Measurements from ENCODE around the gene GALNT15.

Gene GALNT15

DNA sequence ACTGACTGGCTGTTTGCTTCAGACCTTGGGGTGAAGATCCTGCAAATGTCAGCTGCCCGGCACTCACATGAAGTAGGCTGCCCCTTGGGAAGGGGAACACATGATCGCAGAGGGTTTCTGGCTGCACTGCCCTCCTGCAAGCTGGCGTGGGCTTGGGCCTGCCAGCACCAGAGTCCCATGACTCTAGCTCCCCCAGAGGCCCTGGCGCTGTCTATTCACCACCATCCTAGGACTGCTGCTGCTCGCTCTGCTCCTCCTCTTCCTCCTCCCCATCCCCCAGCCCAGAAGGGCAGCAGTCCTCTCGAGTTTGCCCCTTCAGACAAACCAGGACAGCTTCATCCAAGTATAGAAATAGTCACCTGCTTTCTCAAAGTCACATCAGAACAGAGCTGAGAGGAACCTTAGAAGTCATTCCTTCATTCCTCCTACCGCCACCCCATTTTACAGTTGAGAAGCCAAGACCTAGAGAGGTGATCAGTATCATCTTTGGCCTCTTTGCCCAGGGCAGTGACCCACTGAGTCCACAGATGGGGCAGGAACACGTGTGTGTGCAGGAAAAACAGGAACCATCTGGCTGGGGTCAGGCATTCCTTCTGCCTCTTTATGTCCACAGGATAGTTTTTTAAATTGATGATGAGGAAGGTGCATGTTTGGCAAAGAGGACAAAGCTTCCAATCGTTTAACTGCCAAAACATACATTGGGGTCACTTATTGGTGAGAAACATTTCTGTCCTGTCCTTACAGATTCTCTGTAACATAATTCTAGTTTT is 77.0 kb downstream of the GALNT15 start:
- no peak for DNase-seq (ENCODE audit: low read depth in 2 of 2)

DNA sequence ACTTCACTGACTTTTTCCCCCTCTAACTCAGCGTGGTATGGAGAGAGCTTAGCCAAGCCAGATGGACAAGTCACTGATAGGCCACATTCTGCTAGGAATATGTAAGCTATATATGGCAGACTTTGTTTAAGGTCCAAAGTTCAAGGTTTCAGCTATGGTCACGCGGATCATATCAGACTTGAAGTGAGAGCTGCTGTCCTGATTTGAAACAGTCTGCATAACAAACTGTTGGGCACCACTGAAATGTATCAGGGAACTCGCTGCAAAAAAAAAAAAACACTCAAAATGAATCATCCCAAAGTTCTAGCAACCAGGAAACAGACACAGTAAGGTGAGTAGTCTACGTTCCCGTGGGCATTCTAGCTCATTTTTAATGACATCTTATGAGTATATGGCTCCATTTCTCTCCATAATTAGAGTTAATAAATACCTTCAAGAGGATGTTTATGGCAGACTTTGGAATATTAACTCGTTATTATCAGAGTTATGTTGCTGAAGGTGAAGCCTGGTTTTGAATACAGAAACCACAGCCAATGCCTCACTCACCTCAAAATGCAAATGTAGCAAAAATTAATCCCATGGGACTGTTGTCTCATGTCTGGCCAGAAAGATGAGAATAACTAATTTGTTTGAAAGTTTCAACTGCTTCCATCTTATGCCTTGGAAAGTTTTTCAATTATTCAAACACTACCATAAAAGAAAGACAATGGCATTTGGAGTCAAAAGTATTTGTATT is 77.9 kb downstream of the GALNT15 start:
- DNase-seq (ENCODE audit: low read depth in 2 of 2) = no peak

DNA sequence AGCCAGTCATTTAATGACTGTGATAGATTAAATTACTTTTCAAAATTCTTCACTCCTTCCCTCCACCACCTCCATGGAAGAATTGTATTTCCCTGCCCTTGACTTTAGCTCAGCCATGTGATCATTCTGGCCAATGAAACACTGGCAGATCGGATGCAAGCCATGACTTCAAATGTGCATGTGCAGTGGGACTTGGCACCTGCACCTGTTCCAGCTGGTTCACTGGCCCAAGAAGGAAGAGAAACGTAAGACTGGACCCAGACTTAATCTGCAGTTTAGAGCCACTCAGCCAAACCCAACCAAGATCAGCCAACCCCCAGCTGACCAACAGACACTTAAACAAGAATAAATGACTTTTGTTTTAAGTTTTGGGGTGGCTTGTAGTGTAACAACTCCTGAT is 78.5 kb downstream of the GALNT15 start:
- DNase-seq (ENCODE audit: low read depth in 2 of 2) = no peak

DNA sequence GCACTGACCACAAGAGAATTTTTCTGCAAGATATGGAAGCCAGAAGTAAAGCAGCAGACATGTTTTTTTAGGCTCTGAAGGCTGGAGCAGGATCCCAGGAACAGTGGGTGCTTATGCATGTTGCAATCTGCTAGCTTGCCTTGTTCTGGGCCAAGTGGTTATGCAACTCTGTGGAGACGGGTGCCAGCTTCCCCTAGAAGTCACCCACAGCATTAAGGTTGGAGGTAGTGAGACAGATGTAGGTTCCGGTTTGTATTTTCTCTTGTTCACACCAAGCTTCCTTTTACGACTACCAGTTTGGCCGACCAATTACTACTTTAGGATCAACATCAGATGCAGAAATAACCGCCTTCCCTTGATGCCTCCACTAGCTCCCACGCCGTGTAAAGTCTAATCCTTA is 79.1 kb downstream of the GALNT15 start:
- DNase-seq (ENCODE audit: low read depth in 2 of 2) = no peak

- no peak for DNase-seq (ENCODE audit: low read depth in 2 of 2)
Observed at GRCh38 chr3:16254916-16255315, 80.4 kb downstream of the GALNT15 start.

DNA sequence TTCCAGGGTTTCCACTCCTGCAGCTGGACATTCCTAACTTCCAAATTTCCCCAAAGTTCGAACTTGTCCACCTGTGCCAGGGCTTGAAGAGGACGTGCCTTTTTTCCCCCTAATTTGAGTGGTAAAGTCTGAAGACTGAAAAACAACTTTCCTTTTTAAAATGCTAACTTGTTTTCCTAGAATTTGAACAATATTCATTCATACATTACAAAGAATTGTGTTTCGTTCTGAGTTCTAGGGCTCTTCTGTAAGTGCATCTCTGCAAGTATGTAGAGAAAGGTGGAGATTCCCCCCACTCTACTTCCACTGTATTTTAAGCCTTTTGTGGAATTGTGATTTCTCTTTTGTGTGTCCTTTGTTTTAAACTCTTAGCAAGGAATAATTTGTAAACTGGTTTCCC is 80.8 kb downstream of the GALNT15 start:
- DNase-seq (ENCODE audit: low read depth in 2 of 2) = no peak

DNA sequence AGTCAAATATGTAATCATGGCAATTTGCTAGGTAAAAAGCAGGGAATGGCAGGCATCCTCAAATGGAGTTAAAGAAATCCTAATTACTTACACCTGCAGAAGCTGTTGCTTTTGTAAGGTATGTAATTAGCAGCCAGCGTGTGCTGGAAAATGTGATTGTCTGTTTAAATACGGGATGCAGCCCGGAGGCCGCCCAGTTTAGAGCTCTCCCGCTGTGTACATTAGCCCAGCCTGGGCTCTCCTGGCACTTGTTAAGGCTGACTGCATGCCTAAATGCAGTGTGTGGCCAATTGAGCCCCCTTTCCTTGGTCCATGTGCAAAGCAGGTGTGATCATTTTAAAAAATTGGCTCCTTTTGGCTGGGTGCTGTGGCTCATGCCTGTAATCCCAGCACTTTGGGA is 81.2 kb downstream of the GALNT15 start:
- no peak for DNase-seq (ENCODE audit: low read depth in 2 of 2)

DNA sequence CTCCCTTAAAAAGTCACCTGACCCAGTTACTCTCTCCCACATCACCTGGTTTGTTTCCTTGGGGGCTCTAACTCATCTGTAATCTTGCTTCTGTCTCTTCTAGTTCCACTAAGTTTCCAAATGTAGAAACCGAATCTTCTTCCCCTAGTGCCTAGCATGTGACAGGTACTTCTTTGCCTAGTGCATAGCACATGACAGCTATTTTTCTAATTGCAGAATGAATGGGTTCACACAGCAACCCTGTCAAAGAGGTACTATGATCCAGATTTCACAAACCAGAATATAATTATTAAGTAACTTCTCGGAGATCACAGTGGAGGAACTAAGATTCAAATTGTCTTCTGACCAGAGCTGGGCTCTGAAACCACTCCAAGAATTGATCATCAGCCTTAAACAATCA is 82.8 kb downstream of the GALNT15 start:
- no peak for DNase-seq (ENCODE audit: low read depth in 2 of 2)

- no peak for DNase-seq (ENCODE audit: low read depth in 2 of 2)
Observed at GRCh38 chr3:16258177-16258576, 83.7 kb downstream of the GALNT15 start.

DNA sequence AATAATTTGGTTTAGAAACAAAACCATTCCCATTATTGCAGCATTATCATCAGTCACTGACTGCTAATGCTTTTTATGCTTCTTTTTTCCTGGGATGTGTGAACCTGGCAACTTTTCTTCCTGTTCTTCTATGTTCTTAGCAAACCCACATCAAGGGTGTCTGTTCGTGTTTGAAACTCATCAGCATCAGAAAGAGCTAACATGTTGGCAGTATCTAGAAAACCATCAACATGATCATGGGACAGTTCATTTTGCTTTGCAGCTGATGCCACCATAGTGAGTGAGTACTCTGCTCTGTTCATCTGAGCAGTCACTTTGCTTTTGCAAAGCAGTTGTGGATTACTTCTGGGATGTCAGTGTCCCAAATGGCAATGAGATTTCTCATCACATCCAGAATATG is 84.4 kb downstream of the GALNT15 start:
- no peak for DNase-seq (ENCODE audit: low read depth in 2 of 2)

GRCh38 chr3:16260046-16260445 is 85.6 kb downstream of the GALNT15 start:
- no peak for DNase-seq (ENCODE audit: low read depth in 2 of 2)

GRCh38 chr3:16262174-16262573 is 87.7 kb downstream of the GALNT15 start:
- DNase-seq (ENCODE audit: low read depth in 2 of 2) = no peak

DNA sequence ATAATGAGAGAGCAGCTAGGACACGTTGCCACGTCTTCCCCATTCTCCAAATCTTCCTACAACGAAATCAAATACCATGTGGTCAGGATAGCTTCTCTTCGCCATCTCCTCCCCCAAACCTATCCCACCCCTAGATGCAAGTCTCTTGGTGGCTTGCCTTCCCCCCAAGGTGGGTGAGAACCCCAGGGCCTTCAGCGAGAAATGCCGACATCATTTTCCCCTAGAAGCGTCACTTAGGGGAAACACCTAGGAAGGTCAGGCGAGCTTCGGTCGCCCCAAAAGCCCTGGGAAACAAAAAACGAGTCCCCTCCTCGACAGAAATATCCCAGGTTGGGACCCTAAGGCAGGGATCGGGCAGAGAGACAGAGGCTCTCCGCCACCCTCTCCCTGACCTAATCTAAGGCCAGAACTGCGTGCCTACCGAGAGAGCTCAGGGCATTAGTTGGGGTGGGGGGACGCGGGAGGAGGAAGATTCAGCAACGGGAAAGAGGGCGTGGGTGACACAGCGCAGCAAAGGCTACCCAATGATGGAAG is 89.8 kb downstream of the GALNT15 start:
- DNase-seq (ENCODE audit: low read depth in 2 of 2) = no peak

DNA sequence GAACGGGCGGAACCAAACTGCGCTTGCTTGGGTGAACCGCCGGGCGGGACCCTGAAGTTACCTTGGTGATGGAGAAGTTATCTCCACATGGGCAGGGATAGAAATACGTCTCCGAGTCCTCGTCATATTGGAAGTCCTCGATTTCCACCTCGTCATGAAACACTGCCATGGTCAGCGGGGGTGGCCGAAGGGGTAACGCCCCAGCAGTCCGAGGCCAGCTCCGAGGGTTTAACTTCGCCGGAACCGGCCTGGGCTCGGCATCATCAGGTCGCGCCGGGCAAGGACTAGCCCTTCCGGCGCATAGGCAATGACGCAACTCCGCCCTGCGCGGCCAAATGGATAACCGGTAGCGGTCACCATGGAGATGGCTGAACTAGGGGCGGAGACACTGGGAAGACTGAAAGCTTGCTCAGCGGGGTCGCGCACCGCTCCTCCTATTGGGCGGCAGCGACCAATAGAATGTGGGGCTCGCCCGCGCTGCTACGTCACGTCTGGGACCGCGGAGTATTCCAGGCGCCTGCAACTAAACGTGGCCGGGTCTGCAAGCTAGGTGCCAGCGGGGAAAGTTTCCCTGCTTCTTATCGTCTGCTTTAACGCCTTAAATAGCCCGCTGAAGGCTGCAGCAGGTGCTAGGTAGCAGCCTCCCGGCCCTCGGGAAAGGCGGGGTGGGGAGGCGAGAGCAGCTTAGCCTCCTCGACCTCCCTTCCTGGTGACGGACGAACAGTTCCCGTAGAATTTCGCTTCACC is 90.4 kb downstream of the GALNT15 start, which contains the start of the genes DPH3 and OXNAD1:
Gene DPH3 (minus strand): TSS at position 236 of the 747 bp plus-strand sequence. CDS start 67 bp downstream, at position 169.
Gene OXNAD1 (plus strand): TSS at position 505 of the 747 bp plus-strand sequence. CDS start 5,741 bp downstream, outside the sequence.
- peak; percentile 99 for DNase-seq (ENCODE audit: low read depth in 2 of 2)

DNA sequence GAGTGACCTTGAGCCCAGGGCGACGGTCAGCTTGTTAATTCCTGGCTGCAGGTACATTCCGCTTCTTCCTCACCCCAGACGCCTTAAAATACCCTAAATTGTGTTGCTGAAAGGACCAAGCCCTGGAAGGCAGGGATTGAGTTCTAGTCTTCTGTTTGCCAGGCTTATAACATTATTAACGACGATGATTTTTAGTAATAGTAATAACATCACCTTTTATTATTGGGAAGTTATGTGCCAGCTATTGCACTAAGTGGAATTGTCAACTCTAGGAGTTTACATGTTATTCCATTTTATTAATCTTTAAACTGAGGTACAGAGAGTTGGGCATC is 90.9 kb downstream of the GALNT15 start:
- no peak for DNase-seq (ENCODE audit: low read depth in 2 of 2)

GRCh38 chr3:16266714-16267113 is 92.2 kb downstream of the GALNT15 start:
- DNase-seq (ENCODE audit: low read depth in 2 of 2) = no peak

GRCh38 chr3:16270855-16271254 is 96.4 kb downstream of the GALNT15 start:
- DNase-seq (ENCODE audit: low read depth in 2 of 2) = no peak

DNA sequence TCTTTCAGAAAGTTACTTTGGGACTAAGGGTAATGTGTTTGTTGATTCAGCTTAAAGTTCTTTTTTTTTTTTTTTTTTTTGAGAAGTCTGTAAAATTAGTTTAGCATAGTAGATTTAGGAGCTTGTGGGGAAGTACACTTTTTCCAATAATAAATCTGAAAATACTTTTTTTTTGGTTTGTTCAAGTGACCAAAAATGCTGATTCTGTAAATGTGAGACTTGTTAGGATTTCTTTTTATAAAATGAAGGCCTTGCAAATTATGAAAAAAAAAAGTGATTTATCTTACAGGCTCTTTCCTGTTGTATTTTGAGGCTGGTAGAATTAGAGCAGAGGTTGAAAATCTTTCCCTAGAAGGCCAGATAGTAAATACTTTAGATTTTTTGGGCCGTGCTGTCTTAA is 98.1 kb downstream of the GALNT15 start:
- DNase-seq (ENCODE audit: low read depth in 2 of 2) = no peak

- DNase-seq (ENCODE audit: low read depth in 2 of 2) = no peak
Observed at GRCh38 chr3:16273867-16274266, 99.4 kb downstream of the GALNT15 start.

GRCh38 chr3:16277471-16277870 is 103.0 kb downstream of the GALNT15 start:
- no peak for DNase-seq (ENCODE audit: low read depth in 2 of 2)

DNA sequence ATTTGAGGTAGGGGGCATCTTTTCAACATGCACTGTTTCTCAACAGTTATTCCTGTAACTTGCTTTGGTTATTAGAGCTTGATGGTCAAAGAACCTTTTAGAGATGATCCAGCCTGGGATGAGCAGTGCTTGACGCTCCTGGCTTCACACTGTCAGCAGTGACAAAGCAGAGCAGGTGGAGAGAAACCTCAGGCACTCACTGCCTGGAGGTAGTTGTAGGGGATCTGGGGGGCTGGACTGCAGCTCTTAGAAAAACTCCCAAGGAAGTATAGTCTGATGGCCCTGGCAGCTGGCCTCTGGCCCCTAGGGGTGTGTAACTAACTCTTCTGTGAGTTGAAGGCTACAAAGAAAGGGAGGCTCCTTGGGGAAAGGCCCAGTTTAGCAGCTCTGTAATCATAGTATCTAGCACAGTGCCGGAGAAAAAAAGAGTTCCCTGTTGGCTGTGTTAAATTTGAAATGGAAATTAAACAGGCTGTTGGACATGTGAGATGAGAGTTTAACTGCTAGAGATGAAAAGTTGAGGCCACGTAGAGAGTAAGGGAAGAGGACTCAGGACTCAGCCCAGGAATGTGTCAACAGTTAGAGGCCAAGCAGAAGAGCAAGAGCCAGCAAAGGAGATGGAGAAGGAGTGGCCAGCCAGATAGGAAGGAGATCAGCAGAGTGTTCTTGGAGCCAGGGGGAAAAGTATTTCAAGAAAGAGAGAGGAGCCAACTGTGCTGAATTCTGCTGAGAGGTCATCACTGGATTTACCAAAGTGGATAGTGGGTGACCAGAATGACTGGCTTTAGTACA is 104.7 kb downstream of the GALNT15 start:
- DNase-seq (ENCODE audit: low read depth in 2 of 2) = no peak

Measured in fibroblast of skin of left biceps (primary cell).